K562 (cell line): ENCODE data around the gene PLCG2. TPM values are rescaled to one million over a fixed set of nuclear protein-coding genes. Genes with fewer than 3 reads are reported as not detected.

ENCODE experiments used
- ARID1B ChIP-seq: fragments of 450-650 bp; IDR thresholded peaks from 2 replicates; pipeline ENCODE4 v1.6.1; 2016; ENCODE audit warnings: antibody characterized with exemption, mild to moderate bottlenecking, inconsistent platforms
- ERF ChIP-seq: fragments of 450-650 bp; formaldehyde crosslinking; IDR thresholded peaks from 2 replicates; pipeline ENCODE4 v1.4.0; 2020; ENCODE audit warnings: mild to moderate bottlenecking, mixed read lengths
- L3MBTL2 ChIP-seq: fragments of 450-650 bp; IDR thresholded peaks from 2 replicates; pipeline ENCODE4 v1.6.1; 2016; ENCODE audit warnings: mild to moderate bottlenecking, moderate library complexity
- MTA3 ChIP-seq: fragments of 450-650 bp; formaldehyde crosslinking; IDR thresholded peaks from 2 replicates; pipeline ENCODE4 v1.6.1; 2017; ENCODE audit warnings: mild to moderate bottlenecking, borderline replicate concordance
- POLR2G ChIP-seq: fragments of 200-400 bp; formaldehyde crosslinking; IDR thresholded peaks from 2 replicates; pipeline ENCODE4 v1.6.1; 2017; ENCODE audit warnings: low read depth, mild to moderate bottlenecking, antibody characterized with exemption, low read length, moderate library complexity
- polyA plus RNA-seq, 8 experiments: library from polyadenylated mRNA; depleted of rRNA in 4 of 8; stranded (reverse) in 5 of 8; unstranded in 3 of 8; fragments of >200 nt; fragmentation: Nextera tagmentation in 2 of 8; fragmentation: Illumina TruSeq in 1 of 8; extraction: Ambion mirVana in 2 of 8; extraction: Trizol in 1 of 8; gene quantifications; 2 replicates each; pipeline versions ENCODE4 v1.2.1 to v1.2.3, GENCODE V29; 2011 to 2014; ENCODE audit warnings: inconsistent platforms in 1 of 8, missing spikeins in 1 of 8
- total RNA-seq, 7 experiments: library from RNA; depleted of rRNA in 6 of 7; stranded (reverse); fragments of >200 nt in 6 of 7; fragmentation: Illumina TruSeq in 2 of 7; extraction: Trizol in 2 of 7; gene quantifications; 2 replicates each; pipeline versions ENCODE4 v1.2.1 to v1.2.3, GENCODE V29; 2011 to 2021; ENCODE audit warnings: low replicate concordance in 1 of 7
- TF ChIP-seq, protein P1 (sequence below): fragments of 450-650 bp; IDR thresholded peaks from 2 replicates; pipeline ENCODE4 v1.6.1; 2016; ENCODE audit warnings: antibody characterized with exemption
- TF ChIP-seq, protein P2 (sequence below): fragments of 450-650 bp; IDR thresholded peaks from 2 replicates; pipeline ENCODE4 v1.6.1; 2014; ENCODE audit warnings: low read depth, mild to moderate bottlenecking, moderate library complexity, borderline replicate concordance
- TF ChIP-seq, protein P3 (sequence below): sonication (generic); formaldehyde crosslinking; IDR thresholded peaks from 2 replicates; pipeline ENCODE4 v1.8.1; 2023; ENCODE audit warnings: missing genetic modification reagents, mild to moderate bottlenecking, borderline replicate concordance
- TF ChIP-seq, protein P4 (sequence below), 2 experiments: fragments of 450-650 bp; formaldehyde crosslinking in 1 of 2; IDR thresholded peaks; 2 replicates each; pipeline versions ENCODE4 v1.4.0 to v1.6.1; 2014 to 2020; ENCODE audit warnings: mild to moderate bottlenecking in 2 of 2, borderline replicate concordance in 1 of 2, low read depth in 1 of 2

The PLCG2 gene
- total and polyA plus RNA-seq, 9 of the 15 experiments (the other 6 are each of a cell fraction or from before 2014, with no cell fraction given), result 0.94 to 7.1 (median 3.1) TPM

DNA sequence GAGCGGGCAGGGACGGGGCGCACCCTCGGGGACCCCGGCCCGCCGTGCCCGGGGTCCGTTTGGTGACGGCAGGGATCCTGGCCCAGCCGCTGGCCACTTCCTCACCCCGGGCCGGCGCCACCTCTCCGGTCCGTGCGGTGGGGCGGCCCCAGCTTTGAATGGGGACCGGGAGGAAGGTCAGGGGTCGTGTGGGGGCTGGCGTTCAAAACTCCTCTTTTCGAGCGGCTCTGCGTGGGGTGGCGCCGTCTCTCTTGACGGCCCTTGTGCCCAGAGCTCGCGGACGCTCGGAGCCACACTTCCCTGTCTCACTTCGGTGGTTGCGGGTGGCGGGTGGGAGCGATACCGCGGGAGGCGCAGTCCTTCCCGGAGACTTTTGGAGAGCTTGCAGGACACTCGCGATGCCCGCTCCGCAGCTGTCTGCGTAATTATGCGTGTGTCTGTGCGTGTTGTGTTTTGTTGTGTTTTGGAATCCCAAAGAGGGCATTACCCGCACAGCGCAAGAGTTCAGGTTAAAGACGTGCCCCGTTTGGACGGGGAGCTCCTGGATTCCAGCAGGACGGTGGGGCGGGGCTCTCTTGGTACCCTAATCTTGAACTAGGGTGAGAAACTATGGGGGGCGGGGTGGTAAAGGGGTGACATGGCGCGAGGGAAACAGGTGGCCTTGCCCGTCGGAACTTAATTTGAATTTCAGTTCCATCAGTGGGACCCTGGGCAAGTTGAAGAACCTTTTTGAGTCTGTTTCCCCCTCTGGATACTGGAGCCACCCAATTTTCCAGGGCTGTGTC is 637 bp downstream of the PLCG2 start (continued):
- TF ChIP-seq ARID1B (no peak), L3MBTL2 (peak; percentile 31; the same call in 1 of the 2 replicates), ERF (CRISPR knock-in tag) (peak; percentile 53; the same call in 1 of the 2 replicates), POLR2G (no peak; the same call in 1 of the 2 replicates), MTA3 (peak; percentile 32; the same call in 1 of the 2 replicates)
- TF ChIP-seq, protein P1, sequence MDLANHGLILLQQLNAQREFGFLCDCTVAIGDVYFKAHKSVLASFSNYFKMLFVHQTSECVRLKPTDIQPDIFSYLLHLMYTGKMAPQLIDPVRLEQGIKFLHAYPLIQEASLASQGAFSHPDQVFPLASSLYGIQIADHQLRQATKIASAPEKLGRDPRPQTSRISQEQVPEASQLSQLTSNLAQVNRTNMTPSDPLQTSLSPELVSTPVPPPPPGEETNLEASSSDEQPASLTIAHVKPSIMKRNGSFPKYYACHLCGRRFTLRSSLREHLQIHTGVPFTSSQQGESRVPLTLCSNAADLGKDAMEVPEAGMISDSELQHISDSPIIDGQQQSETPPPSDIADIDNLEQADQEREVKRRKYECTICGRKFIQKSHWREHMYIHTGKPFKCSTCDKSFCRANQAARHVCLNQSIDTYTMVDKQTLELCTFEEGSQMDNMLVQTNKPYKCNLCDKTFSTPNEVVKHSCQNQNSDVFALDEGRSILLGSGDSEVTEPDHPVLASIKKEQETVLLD, result 0 out of 2 replicates have a peak, but pooled peaks have one; percentile 19
- TF ChIP-seq, protein P2, sequence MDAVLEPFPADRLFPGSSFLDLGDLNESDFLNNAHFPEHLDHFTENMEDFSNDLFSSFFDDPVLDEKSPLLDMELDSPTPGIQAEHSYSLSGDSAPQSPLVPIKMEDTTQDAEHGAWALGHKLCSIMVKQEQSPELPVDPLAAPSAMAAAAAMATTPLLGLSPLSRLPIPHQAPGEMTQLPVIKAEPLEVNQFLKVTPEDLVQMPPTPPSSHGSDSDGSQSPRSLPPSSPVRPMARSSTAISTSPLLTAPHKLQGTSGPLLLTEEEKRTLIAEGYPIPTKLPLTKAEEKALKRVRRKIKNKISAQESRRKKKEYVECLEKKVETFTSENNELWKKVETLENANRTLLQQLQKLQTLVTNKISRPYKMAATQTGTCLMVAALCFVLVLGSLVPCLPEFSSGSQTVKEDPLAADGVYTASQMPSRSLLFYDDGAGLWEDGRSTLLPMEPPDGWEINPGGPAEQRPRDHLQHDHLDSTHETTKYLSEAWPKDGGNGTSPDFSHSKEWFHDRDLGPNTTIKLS, result 0 out of 2 replicates have a peak, but pooled peaks have one; percentile 10
- TF ChIP-seq, protein P3, sequence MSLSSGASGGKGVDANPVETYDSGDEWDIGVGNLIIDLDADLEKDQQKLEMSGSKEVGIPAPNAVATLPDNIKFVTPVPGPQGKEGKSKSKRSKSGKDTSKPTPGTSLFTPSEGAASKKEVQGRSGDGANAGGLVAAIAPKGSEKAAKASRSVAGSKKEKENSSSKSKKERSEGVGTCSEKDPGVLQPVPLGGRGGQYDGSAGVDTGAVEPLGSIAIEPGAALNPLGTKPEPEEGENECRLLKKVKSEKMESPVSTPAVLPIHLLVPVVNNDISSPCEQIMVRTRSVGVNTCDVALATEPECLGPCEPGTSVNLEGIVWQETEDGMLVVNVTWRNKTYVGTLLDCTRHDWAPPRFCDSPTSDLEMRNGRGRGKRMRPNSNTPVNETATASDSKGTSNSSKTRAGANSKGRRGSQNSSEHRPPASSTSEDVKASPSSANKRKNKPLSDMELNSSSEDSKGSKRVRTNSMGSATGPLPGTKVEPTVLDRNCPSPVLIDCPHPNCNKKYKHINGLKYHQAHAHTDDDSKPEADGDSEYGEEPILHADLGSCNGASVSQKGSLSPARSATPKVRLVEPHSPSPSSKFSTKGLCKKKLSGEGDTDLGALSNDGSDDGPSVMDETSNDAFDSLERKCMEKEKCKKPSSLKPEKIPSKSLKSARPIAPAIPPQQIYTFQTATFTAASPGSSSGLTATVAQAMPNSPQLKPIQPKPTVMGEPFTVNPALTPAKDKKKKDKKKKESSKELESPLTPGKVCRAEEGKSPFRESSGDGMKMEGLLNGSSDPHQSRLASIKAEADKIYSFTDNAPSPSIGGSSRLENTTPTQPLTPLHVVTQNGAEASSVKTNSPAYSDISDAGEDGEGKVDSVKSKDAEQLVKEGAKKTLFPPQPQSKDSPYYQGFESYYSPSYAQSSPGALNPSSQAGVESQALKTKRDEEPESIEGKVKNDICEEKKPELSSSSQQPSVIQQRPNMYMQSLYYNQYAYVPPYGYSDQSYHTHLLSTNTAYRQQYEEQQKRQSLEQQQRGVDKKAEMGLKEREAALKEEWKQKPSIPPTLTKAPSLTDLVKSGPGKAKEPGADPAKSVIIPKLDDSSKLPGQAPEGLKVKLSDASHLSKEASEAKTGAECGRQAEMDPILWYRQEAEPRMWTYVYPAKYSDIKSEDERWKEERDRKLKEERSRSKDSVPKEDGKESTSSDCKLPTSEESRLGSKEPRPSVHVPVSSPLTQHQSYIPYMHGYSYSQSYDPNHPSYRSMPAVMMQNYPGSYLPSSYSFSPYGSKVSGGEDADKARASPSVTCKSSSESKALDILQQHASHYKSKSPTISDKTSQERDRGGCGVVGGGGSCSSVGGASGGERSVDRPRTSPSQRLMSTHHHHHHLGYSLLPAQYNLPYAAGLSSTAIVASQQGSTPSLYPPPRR (CRISPR knock-in tag), result 0 out of 2 replicates have a peak, but pooled peaks have one; percentile 25
- TF ChIP-seq, protein P4, sequence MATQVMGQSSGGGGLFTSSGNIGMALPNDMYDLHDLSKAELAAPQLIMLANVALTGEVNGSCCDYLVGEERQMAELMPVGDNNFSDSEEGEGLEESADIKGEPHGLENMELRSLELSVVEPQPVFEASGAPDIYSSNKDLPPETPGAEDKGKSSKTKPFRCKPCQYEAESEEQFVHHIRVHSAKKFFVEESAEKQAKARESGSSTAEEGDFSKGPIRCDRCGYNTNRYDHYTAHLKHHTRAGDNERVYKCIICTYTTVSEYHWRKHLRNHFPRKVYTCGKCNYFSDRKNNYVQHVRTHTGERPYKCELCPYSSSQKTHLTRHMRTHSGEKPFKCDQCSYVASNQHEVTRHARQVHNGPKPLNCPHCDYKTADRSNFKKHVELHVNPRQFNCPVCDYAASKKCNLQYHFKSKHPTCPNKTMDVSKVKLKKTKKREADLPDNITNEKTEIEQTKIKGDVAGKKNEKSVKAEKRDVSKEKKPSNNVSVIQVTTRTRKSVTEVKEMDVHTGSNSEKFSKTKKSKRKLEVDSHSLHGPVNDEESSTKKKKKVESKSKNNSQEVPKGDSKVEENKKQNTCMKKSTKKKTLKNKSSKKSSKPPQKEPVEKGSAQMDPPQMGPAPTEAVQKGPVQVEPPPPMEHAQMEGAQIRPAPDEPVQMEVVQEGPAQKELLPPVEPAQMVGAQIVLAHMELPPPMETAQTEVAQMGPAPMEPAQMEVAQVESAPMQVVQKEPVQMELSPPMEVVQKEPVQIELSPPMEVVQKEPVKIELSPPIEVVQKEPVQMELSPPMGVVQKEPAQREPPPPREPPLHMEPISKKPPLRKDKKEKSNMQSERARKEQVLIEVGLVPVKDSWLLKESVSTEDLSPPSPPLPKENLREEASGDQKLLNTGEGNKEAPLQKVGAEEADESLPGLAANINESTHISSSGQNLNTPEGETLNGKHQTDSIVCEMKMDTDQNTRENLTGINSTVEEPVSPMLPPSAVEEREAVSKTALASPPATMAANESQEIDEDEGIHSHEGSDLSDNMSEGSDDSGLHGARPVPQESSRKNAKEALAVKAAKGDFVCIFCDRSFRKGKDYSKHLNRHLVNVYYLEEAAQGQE (IDR thresholded peaks at IDR 0.05; ENCODE audit: borderline replicate concordance), result no peak
- TF ChIP-seq, protein P4 (CRISPR knock-in tag; IDR thresholded peaks at IDR 0.05; ENCODE audit: low read depth), result 0 out of 2 replicates have a peak, but pooled peaks have one; percentile 10
